ENCODE measurements around the gene CTAGE9. TPM values are rescaled to one million over a fixed set of nuclear protein-coding genes. Genes with fewer than 3 reads are reported as not detected.

Gene CTAGE9
- polyA plus RNA-seq, 1 donor from 2014 or later = not detected

DNA sequence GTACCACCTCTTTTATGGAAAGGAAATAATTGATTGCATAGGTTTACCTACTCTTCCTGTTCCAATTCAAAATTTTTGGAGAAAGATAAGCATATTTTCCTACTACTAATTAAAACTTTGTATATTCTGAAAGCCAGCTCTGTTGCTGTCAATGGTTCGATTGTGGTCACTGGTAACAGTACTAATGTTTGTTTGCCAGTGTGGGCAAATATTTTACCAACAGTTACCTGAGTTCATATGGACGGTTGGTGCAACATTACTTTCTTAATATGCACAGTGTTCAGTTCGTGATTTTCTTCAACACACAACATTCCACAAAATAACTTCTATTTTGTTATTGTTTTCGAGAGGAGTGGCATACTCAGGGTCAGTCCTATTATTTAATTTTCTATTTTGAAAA is 17.1 kb upstream of the CTAGE9 start:
- TF ChIP-seq POLR2AphosphoS5 (IDR thresholded peaks at IDR 0.05) (no peak), SMC3 (conservative IDR thresholded peaks at IDR 0.05; ENCODE audit: poor library complexity) (no peak), MXI1 (conservative IDR thresholded peaks at IDR 0.05; ENCODE audit: poor library complexity, severe bottlenecking) (no peak), TAF1 (IDR thresholded peaks at IDR 0.05; ENCODE audit: low read depth) (no peak), RAD21 (conservative IDR thresholded peaks at IDR 0.05) (no peak), EP300 (conservative IDR thresholded peaks at IDR 0.05; ENCODE audit: poor library complexity, severe bottlenecking) (no peak), EZH2 (IDR thresholded peaks at IDR 0.05; ENCODE audit: borderline replicate concordance, insufficient read depth, low read length, poor library complexity, severe bottlenecking) (no peak)
- TF ChIP-seq, protein P1, sequence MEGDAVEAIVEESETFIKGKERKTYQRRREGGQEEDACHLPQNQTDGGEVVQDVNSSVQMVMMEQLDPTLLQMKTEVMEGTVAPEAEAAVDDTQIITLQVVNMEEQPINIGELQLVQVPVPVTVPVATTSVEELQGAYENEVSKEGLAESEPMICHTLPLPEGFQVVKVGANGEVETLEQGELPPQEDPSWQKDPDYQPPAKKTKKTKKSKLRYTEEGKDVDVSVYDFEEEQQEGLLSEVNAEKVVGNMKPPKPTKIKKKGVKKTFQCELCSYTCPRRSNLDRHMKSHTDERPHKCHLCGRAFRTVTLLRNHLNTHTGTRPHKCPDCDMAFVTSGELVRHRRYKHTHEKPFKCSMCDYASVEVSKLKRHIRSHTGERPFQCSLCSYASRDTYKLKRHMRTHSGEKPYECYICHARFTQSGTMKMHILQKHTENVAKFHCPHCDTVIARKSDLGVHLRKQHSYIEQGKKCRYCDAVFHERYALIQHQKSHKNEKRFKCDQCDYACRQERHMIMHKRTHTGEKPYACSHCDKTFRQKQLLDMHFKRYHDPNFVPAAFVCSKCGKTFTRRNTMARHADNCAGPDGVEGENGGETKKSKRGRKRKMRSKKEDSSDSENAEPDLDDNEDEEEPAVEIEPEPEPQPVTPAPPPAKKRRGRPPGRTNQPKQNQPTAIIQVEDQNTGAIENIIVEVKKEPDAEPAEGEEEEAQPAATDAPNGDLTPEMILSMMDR (IDR thresholded peaks at IDR 0.05; ENCODE audit: poor library complexity, severe bottlenecking) = no peak
- TF ChIP-seq, protein P2, sequence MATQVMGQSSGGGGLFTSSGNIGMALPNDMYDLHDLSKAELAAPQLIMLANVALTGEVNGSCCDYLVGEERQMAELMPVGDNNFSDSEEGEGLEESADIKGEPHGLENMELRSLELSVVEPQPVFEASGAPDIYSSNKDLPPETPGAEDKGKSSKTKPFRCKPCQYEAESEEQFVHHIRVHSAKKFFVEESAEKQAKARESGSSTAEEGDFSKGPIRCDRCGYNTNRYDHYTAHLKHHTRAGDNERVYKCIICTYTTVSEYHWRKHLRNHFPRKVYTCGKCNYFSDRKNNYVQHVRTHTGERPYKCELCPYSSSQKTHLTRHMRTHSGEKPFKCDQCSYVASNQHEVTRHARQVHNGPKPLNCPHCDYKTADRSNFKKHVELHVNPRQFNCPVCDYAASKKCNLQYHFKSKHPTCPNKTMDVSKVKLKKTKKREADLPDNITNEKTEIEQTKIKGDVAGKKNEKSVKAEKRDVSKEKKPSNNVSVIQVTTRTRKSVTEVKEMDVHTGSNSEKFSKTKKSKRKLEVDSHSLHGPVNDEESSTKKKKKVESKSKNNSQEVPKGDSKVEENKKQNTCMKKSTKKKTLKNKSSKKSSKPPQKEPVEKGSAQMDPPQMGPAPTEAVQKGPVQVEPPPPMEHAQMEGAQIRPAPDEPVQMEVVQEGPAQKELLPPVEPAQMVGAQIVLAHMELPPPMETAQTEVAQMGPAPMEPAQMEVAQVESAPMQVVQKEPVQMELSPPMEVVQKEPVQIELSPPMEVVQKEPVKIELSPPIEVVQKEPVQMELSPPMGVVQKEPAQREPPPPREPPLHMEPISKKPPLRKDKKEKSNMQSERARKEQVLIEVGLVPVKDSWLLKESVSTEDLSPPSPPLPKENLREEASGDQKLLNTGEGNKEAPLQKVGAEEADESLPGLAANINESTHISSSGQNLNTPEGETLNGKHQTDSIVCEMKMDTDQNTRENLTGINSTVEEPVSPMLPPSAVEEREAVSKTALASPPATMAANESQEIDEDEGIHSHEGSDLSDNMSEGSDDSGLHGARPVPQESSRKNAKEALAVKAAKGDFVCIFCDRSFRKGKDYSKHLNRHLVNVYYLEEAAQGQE (IDR thresholded peaks at IDR 0.05; ENCODE audit: borderline replicate concordance) = no peak
- Histone ChIP-seq H3K27ac (ENCODE audit: low read length) (no peak overlapping the region), H3K4me2 (ENCODE audit: low read length) (no peak overlapping the region), H3F3A (ENCODE audit: insufficient read depth, low read length, poor library complexity, severe bottlenecking) (no peaks in the 10 kb centered on the region), H3K36me3 (ENCODE audit: insufficient read depth, low read length) (no peaks in the 10 kb centered on the region), H3K27me3 (ENCODE audit: insufficient read depth, low read depth, low read length) (no peaks in the 10 kb centered on the region), H3K9me3 (ENCODE audit: low read length) (no peaks in the 10 kb centered on the region), H3K4me3 (ENCODE audit: low read length) (no peak overlapping the region), H2AFZ (ENCODE audit: low read depth, low read length) (no peak overlapping the region), H3K9ac (ENCODE audit: low read length) (no peak overlapping the region), H4K20me1 (ENCODE audit: insufficient read depth) (no peaks in the 10 kb centered on the region), H3K79me2 (replicated peaks; ENCODE audit: insufficient read depth, low read length) (no peaks in the 10 kb centered on the region), H3K9me2 (ENCODE audit: insufficient read depth, low read length) (no peaks in the 10 kb centered on the region)

DNA sequence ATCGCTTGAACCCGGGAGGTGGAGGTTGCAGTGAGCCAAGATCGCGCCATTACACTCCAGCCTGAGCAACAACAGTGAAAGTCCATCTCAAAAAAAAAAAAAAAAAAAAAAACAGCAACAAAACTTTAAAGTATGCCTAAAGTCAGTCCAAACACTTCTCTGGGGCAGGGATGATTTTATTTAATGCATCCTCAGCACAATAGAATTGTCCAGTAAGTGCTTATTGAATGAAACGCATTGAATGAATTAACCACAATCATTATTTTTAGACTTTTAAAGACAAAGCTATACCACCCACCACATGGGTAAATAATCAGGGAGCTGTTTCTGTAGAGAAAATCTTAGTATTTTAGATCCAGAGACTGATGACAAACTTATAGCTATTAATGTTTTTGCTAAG is 16.6 kb upstream of the CTAGE9 start:
- no peak overlapping the region for H2AFZ ChIP-seq (ENCODE audit: low read depth, low read length)
- no peaks in the 10 kb centered on the region for H3K9me3 ChIP-seq (ENCODE audit: low read length)
- no peaks in the 10 kb centered on the region for H3K9me2 ChIP-seq (ENCODE audit: insufficient read depth, low read length)
- no peak overlapping the region for H3K4me2 ChIP-seq (ENCODE audit: low read length)
- no peaks in the 10 kb centered on the region for H3K27me3 ChIP-seq (ENCODE audit: insufficient read depth, low read depth, low read length)
- TF ChIP-seq, protein P1 (IDR thresholded peaks at IDR 0.05; ENCODE audit: poor library complexity, severe bottlenecking) = no peak
- TF ChIP-seq TAF1 (IDR thresholded peaks at IDR 0.05; ENCODE audit: low read depth) (no peak), RAD21 (conservative IDR thresholded peaks at IDR 0.05) (no peak), POLR2AphosphoS5 (IDR thresholded peaks at IDR 0.05) (no peak), EZH2 (IDR thresholded peaks at IDR 0.05; ENCODE audit: borderline replicate concordance, insufficient read depth, low read length, poor library complexity, severe bottlenecking) (no peak), EP300 (conservative IDR thresholded peaks at IDR 0.05; ENCODE audit: poor library complexity, severe bottlenecking) (no peak), SMC3 (conservative IDR thresholded peaks at IDR 0.05; ENCODE audit: poor library complexity) (no peak), MXI1 (conservative IDR thresholded peaks at IDR 0.05; ENCODE audit: poor library complexity, severe bottlenecking) (no peak)
- TF ChIP-seq, protein P2 (IDR thresholded peaks at IDR 0.05; ENCODE audit: borderline replicate concordance) = no peak
- no peak overlapping the region for H3K4me3 ChIP-seq (ENCODE audit: low read length)
- no peaks in the 10 kb centered on the region for H3K36me3 ChIP-seq (ENCODE audit: insufficient read depth, low read length)
- H3F3A ChIP-seq (ENCODE audit: insufficient read depth, low read length, poor library complexity, severe bottlenecking) = no peaks in the 10 kb centered on the region
- H3K79me2 ChIP-seq (replicated peaks; ENCODE audit: insufficient read depth, low read length) = no peaks in the 10 kb centered on the region
- H3K9ac ChIP-seq (ENCODE audit: low read length) = no peak overlapping the region
- H3K27ac ChIP-seq (ENCODE audit: low read length) = no peak overlapping the region
- no peaks in the 10 kb centered on the region for H4K20me1 ChIP-seq (ENCODE audit: insufficient read depth)
